GM12873 (cell line): Measurements from ENCODE around the gene NRTN.

ENCODE experiments used
- CTCF ChIP-seq: IDR thresholded peaks from 2 replicates; pipeline ENCODE4 v1.5.1; 2012; ENCODE audit warnings: low read depth, mild to moderate bottlenecking, moderate library complexity, low read length, control low read depth; ENCODE audit not compliant: insufficient read depth; ENCODE audit errors: missing control alignments

Gene NRTN

GRCh38 chr19:5826531-5827341, 21.9 kb downstream of the NRTN start:
- TF ChIP-seq CTCF = no peak

- TF ChIP-seq CTCF = no peak
Observed at GRCh38 chr19:5827342-5827890, 22.5 kb downstream of the NRTN start.

GRCh38 chr19:5827891-5828660, 23.2 kb downstream of the NRTN start:
- no peak for TF ChIP-seq CTCF

GRCh38 chr19:5828661-5829566, 24.0 kb downstream of the NRTN start:
- TF ChIP-seq CTCF = no peak

GRCh38 chr19:5829567-5830310, 24.9 kb downstream of the NRTN start:
- no peak for TF ChIP-seq CTCF

GRCh38 chr19:5831159-5831558, 26.3 kb downstream of the NRTN start:
- TF ChIP-seq CTCF = no peak
